Measurements from ENCODE around the gene SMIM15. TPM values are rescaled to one million over a fixed set of nuclear protein-coding genes. Genes with fewer than 3 reads are reported as not detected.
"Not testable (repeated sequence)": the region's sequence is repeated elsewhere in the genome, so short reads cannot be mapped to it uniquely, and the experiment has no call there.

Gene SMIM15
- 10 to 100 TPM; 79.8 to 86.6 (median 81.5) TPM for total RNA-seq

GRCh38 chr5:61162010-61162831, at the start of gene SMIM15:
Gene SMIM15, minus strand, starts transcription at chr5:61162468. Its CDS starts 2,297 bp downstream, at chr5:61160171.
- peak within 1 kb of the TSS; percentile 98 for H3K4me3 Mint-ChIP-seq
- peaks cover 37% of the 10 kb centered on the region for H3K4me1 Mint-ChIP-seq (ENCODE audit: low read depth)
- peaks cover 30% of the 10 kb centered on the region for H3K36me3 Mint-ChIP-seq (ENCODE audit: insufficient read depth)
- no peaks in the 10 kb centered on the region for H3K27me3 Mint-ChIP-seq (ENCODE audit: low read depth)
- H3K9me3 Mint-ChIP-seq: peaks cover 7% of the 10 kb centered on the region
- peak; percentile 91 to 94 for ATAC-seq
- DNase-seq: peak; percentile 73

GRCh38 chr5:61207884-61208283, 45.6 kb upstream of the SMIM15 start:
- Mint-ChIP-seq H3K36me3 (ENCODE audit: insufficient read depth) (no peaks in the 10 kb centered on the region), H3K4me3 (no peak overlapping the region), H3K9me3 (no peaks in the 10 kb centered on the region), H3K27me3 (ENCODE audit: low read depth) (peaks cover 17% of the 10 kb centered on the region), H3K4me1 (ENCODE audit: low read depth) (no peaks in the 10 kb centered on the region)
- ATAC-seq (no peak), DNase-seq (no peak)

DNA sequence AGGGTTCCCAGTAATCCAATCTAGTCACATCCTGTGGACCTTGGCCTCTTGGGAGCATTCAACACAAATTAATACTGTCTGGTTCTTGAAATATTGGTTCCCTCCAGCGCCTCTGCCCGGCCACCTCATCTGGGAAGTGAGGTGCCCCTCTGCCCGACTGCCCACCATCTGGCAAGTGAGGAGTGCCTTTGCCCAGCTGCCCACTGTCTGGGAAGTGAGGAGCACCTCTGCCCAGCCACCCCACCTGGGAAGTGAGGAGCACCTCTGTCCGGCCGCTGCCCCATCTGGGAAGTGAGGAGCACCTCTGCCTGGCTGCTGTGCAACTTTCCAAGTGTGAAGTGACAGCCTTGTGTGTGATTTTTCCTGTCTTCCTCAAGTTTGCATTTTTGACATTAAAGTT, 42.7 kb upstream of the SMIM15 start:
- Mint-ChIP-seq H3K9me3 (no peaks in the 10 kb centered on the region), H3K27me3 (ENCODE audit: low read depth) (peaks cover 20% of the 10 kb centered on the region), H3K4me1 (ENCODE audit: low read depth) (no peaks in the 10 kb centered on the region), H3K36me3 (ENCODE audit: insufficient read depth) (no peaks in the 10 kb centered on the region), H3K4me3 (no peak overlapping the region)
- DNase-seq: no peak
- no peak for ATAC-seq

- Mint-ChIP-seq H3K36me3 (ENCODE audit: insufficient read depth) (no peaks in the 10 kb centered on the region), H3K9me3 (peaks cover 17% of the 10 kb centered on the region), H3K27me3 (ENCODE audit: low read depth) (peaks cover 35% of the 10 kb centered on the region), H3K4me1 (ENCODE audit: low read depth) (no peaks in the 10 kb centered on the region), H3K4me3 (no peak overlapping the region)
- DNase-seq (no peak), ATAC-seq (peak; percentile 84 to 86)
These were observed 39.9 kb upstream of the SMIM15 start for GRCh38 chr5:61202213-61202612.

GRCh38 chr5:61200582-61201155, 38.4 kb upstream of the SMIM15 start:
- Mint-ChIP-seq H3K27me3 (ENCODE audit: low read depth) (peaks cover 29% of the 10 kb centered on the region), H3K9me3 (peaks cover 17% of the 10 kb centered on the region), H3K4me1 (ENCODE audit: low read depth) (no peaks in the 10 kb centered on the region), H3K4me3 (no peak overlapping the region), H3K36me3 (ENCODE audit: insufficient read depth) (no peaks in the 10 kb centered on the region)
- DNase-seq: no peak
- no peak for ATAC-seq

GRCh38 chr5:61198606-61199005, 36.3 kb upstream of the SMIM15 start:
- Mint-ChIP-seq H3K9me3 (peaks cover 21% of the 10 kb centered on the region), H3K4me3 (no peak overlapping the region), H3K36me3 (ENCODE audit: insufficient read depth) (no peaks in the 10 kb centered on the region), H3K27me3 (ENCODE audit: low read depth) (peaks cover 26% of the 10 kb centered on the region), H3K4me1 (ENCODE audit: low read depth) (no peaks in the 10 kb centered on the region)
- ATAC-seq (no peak), DNase-seq (no peak)

GRCh38 chr5:61187826-61188225, 25.6 kb upstream of the SMIM15 start:
- H3K9me3 Mint-ChIP-seq: peaks cover 11% of the 10 kb centered on the region
- H3K4me1 Mint-ChIP-seq (ENCODE audit: low read depth); H3K36me3 Mint-ChIP-seq (ENCODE audit: insufficient read depth): not testable (repeated sequence)

GRCh38 chr5:61187352-61187751, 25.1 kb upstream of the SMIM15 start:
- not testable (repeated sequence) for H3K4me3 Mint-ChIP-seq; H3K4me1 Mint-ChIP-seq (ENCODE audit: low read depth); H3K36me3 Mint-ChIP-seq (ENCODE audit: insufficient read depth); ATAC-seq; DNase-seq
- Mint-ChIP-seq H3K27me3 (ENCODE audit: low read depth) (peaks cover 13% of the 10 kb centered on the region), H3K9me3 (peaks cover 11% of the 10 kb centered on the region)

More at GRCh38 chr5:61187826-61188225, 25.6 kb upstream of the SMIM15 start:
- not testable (repeated sequence) for DNase-seq, ATAC-seq, H3K4me3 Mint-ChIP-seq
- H3K27me3 Mint-ChIP-seq (ENCODE audit: low read depth): peaks cover 13% of the 10 kb centered on the region

GRCh38 chr5:61186634-61187033, 24.4 kb upstream of the SMIM15 start:
- DNase-seq (no peak), ATAC-seq (no peak)
- H3K36me3 Mint-ChIP-seq (ENCODE audit: insufficient read depth): no peaks in the 10 kb centered on the region
- peaks cover 2% of the 10 kb centered on the region for H3K4me1 Mint-ChIP-seq (ENCODE audit: low read depth)
- H3K4me3 Mint-ChIP-seq: no peak overlapping the region
- H3K27me3 Mint-ChIP-seq (ENCODE audit: low read depth): peaks cover 13% of the 10 kb centered on the region
- H3K9me3 Mint-ChIP-seq: peaks cover 8% of the 10 kb centered on the region

GRCh38 chr5:61184708-61185107, 22.4 kb upstream of the SMIM15 start:
- peaks cover 13% of the 10 kb centered on the region for H3K27me3 Mint-ChIP-seq (ENCODE audit: low read depth)
- DNase-seq: no peak
- peaks cover 6% of the 10 kb centered on the region for H3K4me1 Mint-ChIP-seq (ENCODE audit: low read depth)
- no peak for ATAC-seq
- H3K36me3 Mint-ChIP-seq (ENCODE audit: insufficient read depth): no peaks in the 10 kb centered on the region
- H3K4me3 Mint-ChIP-seq: no peak overlapping the region
- peaks cover 8% of the 10 kb centered on the region for H3K9me3 Mint-ChIP-seq

DNA sequence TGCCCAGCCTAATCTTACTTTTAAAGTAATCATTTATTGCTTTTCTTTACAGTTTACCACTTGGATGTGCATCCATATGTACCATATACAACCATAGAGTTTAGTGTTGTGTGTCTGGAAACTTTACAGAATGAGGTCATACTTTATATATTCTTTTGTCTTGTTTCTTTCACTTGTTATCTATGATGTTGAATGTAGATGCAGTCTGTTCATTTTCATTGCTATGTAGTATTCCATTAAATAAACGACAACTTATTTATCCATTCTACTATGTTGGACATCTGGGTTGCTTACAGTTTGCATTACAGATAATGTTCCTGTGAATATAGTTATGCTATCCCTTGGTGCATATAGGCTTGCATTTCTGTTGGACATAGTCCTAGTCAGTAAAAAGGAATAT, 21.3 kb upstream of the SMIM15 start:
- no peak for ATAC-seq
- Mint-ChIP-seq H3K4me1 (ENCODE audit: low read depth) (peaks cover 6% of the 10 kb centered on the region), H3K27me3 (ENCODE audit: low read depth) (peaks cover 14% of the 10 kb centered on the region), H3K36me3 (ENCODE audit: insufficient read depth) (no peaks in the 10 kb centered on the region), H3K4me3 (no peak overlapping the region), H3K9me3 (peaks cover 8% of the 10 kb centered on the region)
- DNase-seq: no peak

DNA sequence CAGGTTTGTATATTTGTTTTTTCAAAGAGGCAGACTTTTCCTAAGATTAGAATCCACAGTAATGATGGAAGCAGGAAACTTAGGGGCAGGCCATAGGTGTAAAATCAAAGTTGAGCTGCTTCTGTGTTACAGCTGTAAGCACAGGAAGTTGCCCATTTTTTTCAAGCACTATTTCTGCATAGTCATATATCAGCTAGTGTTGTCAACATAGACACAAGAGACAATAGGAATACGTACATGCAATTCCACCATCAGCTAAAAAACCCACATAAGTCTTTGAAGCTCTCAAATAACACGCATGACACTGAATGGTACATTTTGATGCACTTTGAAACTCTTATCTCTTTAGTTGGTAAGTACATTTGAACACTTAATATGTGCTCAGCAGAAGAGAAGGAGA, 20.2 kb upstream of the SMIM15 start:
- ATAC-seq (no peak), DNase-seq (no peak)
- Mint-ChIP-seq H3K4me1 (ENCODE audit: low read depth) (peaks cover 6% of the 10 kb centered on the region), H3K9me3 (peaks cover 8% of the 10 kb centered on the region), H3K4me3 (no peak overlapping the region), H3K27me3 (ENCODE audit: low read depth) (peaks cover 11% of the 10 kb centered on the region), H3K36me3 (ENCODE audit: insufficient read depth) (no peaks in the 10 kb centered on the region)

DNA sequence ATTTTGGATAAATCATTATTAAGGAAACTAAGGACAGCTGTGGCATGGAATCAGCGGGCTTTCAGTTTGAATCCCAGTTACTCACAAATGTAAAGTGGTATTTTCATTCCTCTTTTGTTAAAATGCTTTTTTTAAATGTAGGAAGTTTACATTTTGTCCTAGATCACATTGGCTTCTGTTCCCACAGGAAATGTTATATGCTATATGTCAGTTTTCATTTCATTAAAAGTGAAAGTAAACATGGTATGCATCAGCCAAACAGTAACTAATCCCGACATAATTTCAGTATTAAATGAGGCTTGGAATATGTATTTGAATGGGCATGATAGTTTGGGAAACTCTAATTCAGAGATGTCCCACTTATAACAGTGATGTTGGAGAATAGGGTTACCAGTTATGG, 18.6 kb upstream of the SMIM15 start:
- no peak for ATAC-seq
- H3K4me3 Mint-ChIP-seq: no peak overlapping the region
- DNase-seq: no peak

GRCh38 chr5:61178702-61179101, 16.4 kb upstream of the SMIM15 start:
- DNase-seq (no peak), ATAC-seq (no peak)
- H3K4me3 Mint-ChIP-seq: no peak overlapping the region
- H3K27me3 Mint-ChIP-seq (ENCODE audit: low read depth): peaks cover 1% of the 10 kb centered on the region
- peaks cover 6% of the 10 kb centered on the region for H3K4me1 Mint-ChIP-seq (ENCODE audit: low read depth)
- H3K9me3 Mint-ChIP-seq: no peaks in the 10 kb centered on the region
- H3K36me3 Mint-ChIP-seq (ENCODE audit: insufficient read depth): no peaks in the 10 kb centered on the region

More for the DNA sequence above, 18.6 kb upstream of the SMIM15 start:
- Mint-ChIP-seq H3K27me3 (ENCODE audit: low read depth) (peaks cover 1% of the 10 kb centered on the region), H3K4me1 (ENCODE audit: low read depth) (peaks cover 6% of the 10 kb centered on the region), H3K9me3 (no peaks in the 10 kb centered on the region), H3K36me3 (ENCODE audit: insufficient read depth) (no peaks in the 10 kb centered on the region)

- peaks cover 1% of the 10 kb centered on the region for H3K27me3 Mint-ChIP-seq (ENCODE audit: low read depth)
- no peak overlapping the region for H3K4me3 Mint-ChIP-seq
- DNase-seq: no peak
- H3K36me3 Mint-ChIP-seq (ENCODE audit: insufficient read depth): no peaks in the 10 kb centered on the region
- peaks cover 6% of the 10 kb centered on the region for H3K4me1 Mint-ChIP-seq (ENCODE audit: low read depth)
- no peaks in the 10 kb centered on the region for H3K9me3 Mint-ChIP-seq
- no peak for ATAC-seq
These were observed 15.4 kb upstream of the SMIM15 start for GRCh38 chr5:61177716-61178115.
